NOMO-1 (cell line): ENCODE measurements around the gene ABCB9.

Experiments
- DNase-seq, 2 experiments: peaks; one replicate each; lab custom pipeline; 2025; ENCODE audit not compliant: unreplicated experiment in 2 of 2; lab: John Stamatoyannopoulos, UW

Gene ABCB9

GRCh38 chr12:122982963-122983788, 16.9 kb upstream of the ABCB9 start:
- no peak for DNase-seq

- DNase-seq: no peak
Measured at GRCh38 chr12:122982477-122982815, 16.2 kb upstream of the ABCB9 start.

- peak in 1 of 2 experiments; percentile 8 for DNase-seq
Measured at GRCh38 chr12:122981587-122982476, 15.6 kb upstream of the ABCB9 start.

GRCh38 chr12:122981036-122981471, 14.8 kb upstream of the ABCB9 start:
- no peak for DNase-seq

GRCh38 chr12:122980183-122981035, 14.1 kb upstream of the ABCB9 start, which contains the start of gene ARL6IP4:
TSS of gene ARL6IP4 (plus strand) at chr12:122980681. CDS start at chr12:122981140, 459 bp downstream.
- peak; percentile 53 to 54 for DNase-seq

- no peak for DNase-seq
Measured at GRCh38 chr12:122979908-122980182, 13.6 kb upstream of the ABCB9 start.

- DNase-seq: no peak
Measured at GRCh38 chr12:122979001-122979907, 13.0 kb upstream of the ABCB9 start.

- no peak for DNase-seq
Measured at GRCh38 chr12:122978507-122978955, 12.3 kb upstream of the ABCB9 start.

GRCh38 chr12:122977655-122978392, 11.6 kb upstream of the ABCB9 start:
- DNase-seq: no peak

- DNase-seq: no peak
Measured at GRCh38 chr12:122977153-122977552, 10.9 kb upstream of the ABCB9 start.

- no peak for DNase-seq
Measured at GRCh38 chr12:122976648-122976975, 10.3 kb upstream of the ABCB9 start.

GRCh38 chr12:122975790-122976647, 9.8 kb upstream of the ABCB9 start:
- peak in 1 of 2 experiments; percentile 14 for DNase-seq

- DNase-seq: peak; percentile 91 to 92
Measured at GRCh38 chr12:122974892-122975789, 8.9 kb upstream of the ABCB9 start, which contains the start of gene OGFOD2. TSS of gene OGFOD2 (plus strand) at chr12:122975244. CDS start at chr12:122975252, 8 bp downstream.

GRCh38 chr12:122974274-122974891, 8.1 kb upstream of the ABCB9 start:
- peak; percentile 94 to 95 for DNase-seq

- no peak for DNase-seq
Measured at GRCh38 chr12:122969676-122970075, 3.4 kb upstream of the ABCB9 start.

- DNase-seq: no peak
Measured at GRCh38 chr12:122968104-122968503, 1.8 kb upstream of the ABCB9 start.
